MM.1S (cell line): ENCODE measurements around the gene PHACTR1.

ENCODE experiments used
- CTCF ChIP-seq: fragments of 300-600 bp; sonication (generic); IDR thresholded peaks from 2 replicates; pipeline ENCODE4 v1.5.1; 2016; ENCODE audit warnings: antibody characterized with exemption, low read length, mixed read lengths
- EZH2 ChIP-seq: fragments of 300-600 bp; sonication (generic); optimal IDR thresholded peaks from 2 replicates; pipeline ENCODE3; 2017; ENCODE audit warnings: low read depth, mild to moderate bottlenecking, antibody characterized with exemption, low read length, mixed read lengths

- no peak for TF ChIP-seq CTCF
- no peak for TF ChIP-seq EZH2
Observed at GRCh38 chr6:13181393-13181792, 464.8 kb downstream of the PHACTR1 start.
